GM21528 (cell line): ENCODE results near the gene RGP1.

Source experiments
- ATAC-seq: cut with Tn5 transposase; IDR thresholded peaks from one replicate; pipeline ENCODE4 v1.9.1; 2021; ENCODE audit warnings: mild to moderate bottlenecking, moderate library complexity; ENCODE audit not compliant: unreplicated experiment, low FRiP score

RGP1 gene

GRCh38 chr9:35766997-35767396 is 17.9 kb downstream of the RGP1 start:
- ATAC-seq: no peak

DNA sequence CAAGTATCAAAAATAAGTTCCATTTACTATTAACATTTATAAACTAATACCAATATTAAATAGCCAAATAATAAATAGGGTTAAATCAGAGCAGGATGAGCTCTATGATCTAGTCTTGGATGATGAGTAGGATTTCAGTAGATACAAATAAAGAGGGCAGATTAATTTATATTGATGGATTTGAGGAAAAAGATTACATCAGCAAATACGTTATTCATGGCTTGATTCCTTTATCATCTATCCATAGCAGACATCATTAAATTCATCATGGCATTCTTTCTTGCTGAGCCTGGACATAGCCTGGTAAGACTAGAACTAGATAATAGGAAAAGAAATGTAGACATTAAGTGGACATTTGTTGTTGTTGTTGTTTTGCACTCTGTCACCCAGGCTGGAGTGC is 18.4 kb downstream of the RGP1 start:
- no peak for ATAC-seq

- ATAC-seq: no peak
Observed at GRCh38 chr9:35769763-35770162, 20.7 kb downstream of the RGP1 start.

GRCh38 chr9:35771075-35771433 is 22.0 kb downstream of the RGP1 start:
- ATAC-seq: no peak

DNA sequence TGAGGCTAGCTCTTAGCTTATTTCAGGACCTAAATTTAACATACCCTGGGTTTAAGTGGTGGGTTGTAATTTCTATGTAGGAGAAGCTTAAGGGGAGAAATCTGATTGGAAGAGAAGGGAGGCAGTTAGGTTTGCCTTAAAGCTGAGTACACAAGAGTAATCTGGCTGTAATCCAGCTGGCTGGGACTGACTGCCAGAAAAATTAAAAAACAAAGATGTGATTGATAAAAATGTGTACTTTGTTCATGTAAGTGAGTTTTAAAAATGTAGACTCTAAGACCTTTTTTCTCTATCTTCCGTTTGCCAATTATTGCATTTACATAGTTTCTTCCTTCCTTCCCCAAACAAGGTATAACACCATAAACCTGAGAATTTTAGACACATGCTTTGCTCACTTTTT is 22.4 kb downstream of the RGP1 start:
- no peak for ATAC-seq

GRCh38 chr9:35771943-35772342 is 22.9 kb downstream of the RGP1 start:
- ATAC-seq: no peak

DNA sequence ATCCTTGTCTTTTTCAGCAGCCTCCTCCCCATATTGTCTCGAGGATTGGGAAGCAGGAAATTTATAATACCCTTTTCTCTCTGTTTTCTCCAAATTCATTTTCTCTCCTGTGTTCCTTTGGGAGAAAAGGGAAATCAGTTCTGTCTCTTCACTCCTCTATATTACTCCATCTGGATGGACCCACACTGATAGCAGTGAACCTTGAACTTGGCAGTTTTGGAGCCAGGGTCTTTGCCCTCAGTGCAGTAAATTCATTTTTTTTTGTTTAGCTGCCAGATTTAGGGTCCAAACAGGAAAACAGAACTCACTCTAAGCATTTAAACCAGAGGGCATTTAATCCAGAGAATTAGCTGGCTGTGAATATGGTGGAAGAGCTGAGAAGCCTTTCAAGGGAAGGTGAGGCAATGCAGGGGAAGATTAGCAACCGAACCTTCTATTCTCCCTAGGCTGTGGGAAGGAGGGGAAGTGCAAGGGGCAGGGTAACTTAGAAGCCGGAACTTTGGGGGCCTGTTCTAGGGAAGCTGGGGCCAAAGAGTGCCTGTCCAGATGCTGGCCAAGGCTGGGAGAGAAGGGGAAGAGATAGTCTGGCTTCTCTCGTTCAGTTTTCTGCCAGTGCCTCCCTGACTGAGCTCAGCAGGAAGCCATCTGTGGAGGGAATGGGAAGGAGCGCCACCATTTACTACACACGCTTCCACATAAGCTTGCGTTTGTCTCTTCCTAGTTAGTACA is 26.0 kb downstream of the RGP1 start:
- no peak for ATAC-seq

DNA sequence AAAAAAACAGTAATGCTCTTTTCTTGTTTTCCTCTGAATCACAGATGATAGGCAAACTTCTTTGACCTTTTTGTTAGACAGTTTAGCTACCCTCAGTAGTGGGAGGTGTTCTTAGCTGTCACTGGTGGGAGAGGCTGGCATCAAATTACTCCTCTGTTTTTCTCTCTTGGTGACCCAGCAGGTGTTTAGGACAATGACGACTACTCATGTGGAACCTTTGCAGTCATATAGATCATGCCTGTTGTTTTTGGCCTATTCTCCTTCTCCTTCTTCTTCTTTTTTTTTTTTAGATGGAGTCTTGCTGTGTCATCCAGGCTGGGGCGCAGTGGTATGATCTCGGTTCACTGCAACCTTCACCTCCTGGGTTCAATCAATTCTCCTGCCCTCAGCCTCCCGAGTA is 26.9 kb downstream of the RGP1 start:
- no peak for ATAC-seq

- ATAC-seq: no peak
Observed at GRCh38 chr9:35778496-35778895, 29.4 kb downstream of the RGP1 start.

GRCh38 chr9:35781066-35781465 is 32.0 kb downstream of the RGP1 start:
- no peak for ATAC-seq

GRCh38 chr9:35783418-35783817 is 34.3 kb downstream of the RGP1 start:
- ATAC-seq: no peak

DNA sequence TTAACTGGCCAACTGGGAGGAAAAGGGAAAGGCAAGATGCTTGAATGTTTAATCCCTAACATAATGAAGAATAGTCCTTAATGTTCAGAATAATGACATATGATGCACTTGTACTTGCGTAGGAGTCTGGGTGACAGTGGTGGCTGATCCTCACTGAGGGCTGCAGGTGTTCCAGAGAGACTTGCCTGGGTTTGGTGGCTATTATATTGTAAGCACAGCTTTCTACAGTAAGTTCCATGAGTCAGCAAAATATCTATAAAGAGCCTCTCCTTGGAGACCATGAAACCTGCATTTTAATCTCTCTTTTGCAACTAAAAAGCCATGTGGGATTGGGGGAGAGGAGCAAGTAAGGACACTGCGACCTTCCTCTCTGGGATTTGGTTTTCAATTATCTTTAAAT is 40.5 kb downstream of the RGP1 start:
- ATAC-seq: no peak

DNA sequence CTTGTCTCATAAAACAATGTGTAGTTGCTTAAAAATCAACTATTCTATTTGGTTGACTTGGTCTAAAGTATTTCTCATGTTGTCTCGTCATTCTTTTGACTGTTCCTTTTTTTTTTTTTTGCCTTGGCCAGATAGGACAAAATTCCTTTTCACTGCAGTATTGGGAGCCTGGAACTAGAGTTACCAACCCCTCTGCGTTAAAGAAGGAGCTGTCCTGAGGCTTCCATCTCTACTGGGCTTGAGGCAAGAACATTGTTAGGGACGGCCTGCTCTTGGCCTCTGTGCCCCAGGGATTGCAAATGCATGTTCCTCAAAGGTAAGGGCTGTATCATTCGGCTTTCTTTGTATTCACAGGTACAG is 40.9 kb downstream of the RGP1 start:
- ATAC-seq: no peak

GRCh38 chr9:35790385-35791296 is 41.6 kb downstream of the RGP1 start:
- ATAC-seq: no peak

DNA sequence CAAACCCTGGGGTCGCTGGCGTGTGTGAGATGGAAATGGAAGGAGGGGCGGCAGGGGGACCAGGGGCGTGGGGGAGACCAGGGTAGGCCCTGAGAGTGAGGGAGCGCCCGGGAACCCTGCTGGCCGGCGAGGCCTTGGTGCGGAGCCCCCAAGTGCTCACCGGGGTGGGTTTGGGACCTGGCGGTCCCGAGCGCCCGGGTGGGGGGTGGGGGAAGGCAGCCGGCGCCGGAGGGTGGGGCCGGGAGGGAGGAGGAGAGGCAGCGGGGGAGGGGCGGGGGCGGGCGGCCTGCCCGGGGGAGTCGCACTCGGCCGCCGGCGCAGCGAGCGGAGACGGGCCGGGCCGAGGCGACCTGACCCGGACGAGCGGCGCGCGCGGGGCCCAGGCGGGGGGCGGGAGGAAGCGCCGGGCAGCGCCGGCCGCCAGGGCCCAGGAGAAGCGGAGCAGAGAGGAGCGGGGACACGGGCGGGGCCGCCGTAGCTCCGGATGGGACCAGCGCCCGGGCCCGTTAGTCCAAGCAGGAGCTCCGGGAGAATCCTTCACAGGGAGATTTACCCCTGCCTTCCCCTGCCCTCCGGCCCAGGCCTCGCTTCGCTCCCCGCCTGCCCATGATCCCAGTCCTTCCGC is 42.3 kb downstream of the RGP1 start, which contains the start of gene NPR2:
NPR2 (plus strand) TSS at position 295 of the 625 bp plus-strand sequence. CDS start 818 bp downstream, outside the sequence.
- no peak for ATAC-seq

DNA sequence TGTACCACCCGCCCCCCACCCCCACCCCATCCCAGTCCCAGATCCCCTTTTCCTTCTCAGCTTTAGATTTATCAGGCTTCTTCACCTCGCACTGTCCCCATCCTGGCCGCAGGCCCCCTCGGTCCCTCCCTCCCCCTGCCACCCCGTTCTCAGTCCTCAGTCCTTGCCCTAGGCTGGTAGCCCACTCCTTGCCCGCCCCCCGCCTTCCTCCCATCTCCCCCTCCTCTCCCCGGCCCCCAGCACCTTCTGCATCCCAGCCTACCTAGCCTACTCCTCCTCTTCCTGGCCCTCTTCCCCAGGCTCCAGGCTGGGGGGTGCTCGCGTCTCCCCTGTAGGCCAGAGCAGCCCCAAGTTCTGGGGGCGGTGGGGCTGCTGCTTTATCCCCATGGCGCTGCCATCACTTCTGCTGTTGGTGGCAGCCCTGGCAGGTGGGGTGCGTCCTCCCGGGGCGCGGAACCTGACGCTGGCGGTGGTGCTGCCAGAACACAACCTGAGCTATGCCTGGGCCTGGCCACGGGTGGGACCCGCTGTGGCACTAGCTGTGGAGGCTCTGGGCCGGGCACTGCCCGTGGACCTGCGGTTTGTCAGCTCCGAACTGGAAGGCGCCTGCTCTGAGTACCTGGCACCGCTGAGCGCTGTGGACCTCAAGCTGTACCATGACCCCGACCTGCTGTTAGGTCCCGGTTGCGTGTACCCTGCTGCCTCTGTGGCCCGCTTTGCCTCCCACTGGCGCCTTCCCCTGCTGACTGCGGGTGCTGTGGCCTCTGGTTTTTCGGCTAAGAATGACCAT is 43.1 kb downstream of the RGP1 start:
- no peak for ATAC-seq

DNA sequence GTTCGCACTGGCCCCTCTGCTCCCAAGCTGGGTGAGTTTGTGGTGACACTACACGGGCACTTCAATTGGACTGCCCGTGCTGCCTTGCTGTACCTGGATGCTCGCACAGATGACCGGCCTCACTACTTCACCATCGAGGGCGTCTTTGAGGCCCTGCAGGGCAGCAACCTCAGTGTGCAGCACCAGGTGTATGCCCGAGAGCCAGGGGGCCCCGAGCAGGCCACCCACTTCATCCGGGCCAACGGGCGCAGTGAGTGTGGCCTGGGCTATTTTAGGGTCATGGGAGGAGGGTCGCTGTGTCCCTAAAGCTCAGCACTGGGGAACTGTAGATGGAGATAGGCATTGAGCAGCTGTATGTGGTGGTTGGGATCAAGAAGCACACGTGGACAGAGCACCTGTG is 43.7 kb downstream of the RGP1 start:
- ATAC-seq: no peak

- no peak for ATAC-seq
Observed at GRCh38 chr9:35793461-35793860, 44.4 kb downstream of the RGP1 start.

DNA sequence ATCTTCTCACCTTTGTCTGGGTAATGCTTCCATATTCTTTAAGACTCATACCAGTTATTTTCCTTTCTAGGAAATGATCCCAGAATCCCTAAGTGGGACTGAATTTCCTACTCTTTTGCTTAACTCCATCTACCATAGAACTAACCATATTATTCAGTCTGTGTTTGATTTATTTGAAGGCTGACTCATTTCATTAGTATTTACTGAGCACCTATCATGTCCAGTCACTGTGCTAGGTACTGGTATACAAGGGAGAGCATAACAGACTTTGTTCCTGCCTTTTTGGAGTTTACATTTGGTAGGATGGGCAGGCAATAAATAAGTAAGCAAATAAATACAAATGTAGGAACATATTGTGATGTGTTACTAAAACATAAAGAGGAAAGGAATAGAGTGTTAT is 46.6 kb downstream of the RGP1 start:
- ATAC-seq: no peak

GRCh38 chr9:35797311-35798109 is 48.4 kb downstream of the RGP1 start:
- ATAC-seq: no peak
